Ascending aorta (tissue), 2 donors: ENCODE measurements around the gene GFOD2. TPM values are rescaled to one million over a fixed set of nuclear protein-coding genes. Genes with fewer than 3 reads are reported as not detected.

Experiments used
- DNase-seq, 2 donors: peaks; one replicate each; pipeline ENCODE4 v3.0.0-alpha.2; 2019; ENCODE audit warnings: low spot score in 2 of 2
- H3K27ac ChIP-seq, 2 donors: fragments of 200-600 bp; sonication (generic); one replicate each; pipeline ENCODE4 v1.5.1; 2016 to 2017; ENCODE audit warnings: mild to moderate bottlenecking in 1 of 2
- H3K27me3 ChIP-seq: fragments of 200-600 bp; sonication (generic); one replicate; pipeline ENCODE4 v1.5.1; 2017
- H3K36me3 ChIP-seq, 2 donors: fragments of 200-600 bp; sonication (generic); one replicate each; pipeline ENCODE4 v1.5.1; 2016
- H3K4me1 ChIP-seq, 2 donors: fragments of 200-600 bp; sonication (generic); one replicate each; pipeline ENCODE4 v1.5.1; 2016 to 2017; ENCODE audit warnings: mild to moderate bottlenecking in 1 of 2
- H3K4me3 ChIP-seq, 2 donors: fragments of 200-600 bp; sonication (generic); one replicate each; pipeline ENCODE4 v1.5.1; 2016 to 2017; ENCODE audit warnings: mild to moderate bottlenecking in 1 of 2
- H3K9me3 ChIP-seq, 2 donors: fragments of 200-600 bp; sonication (generic); one replicate each; pipeline ENCODE4 v1.5.1; 2016
- intact Hi-C: fragments of 100-400 bp; cut with DNase I; formaldehyde crosslinking; loops from one replicate; pipeline ENCODE4 v1.15.1; 2023
- total RNA-seq: library from RNA; depleted of rRNA; stranded (reverse); fragments of >200 nt; gene quantifications from one replicate; pipeline ENCODE4 v1.1.0, GENCODE V29; 2016
- TF ChIP-seq, protein P1 (sequence below), 3 experiments: fragments of 200-600 bp in 2 of 3; fragments of 450-650 bp in 1 of 3; sonication (generic) in 2 of 3; IDR thresholded peaks; one replicate each; pipeline ENCODE4 v1.5.1; 2016 to 2019; ENCODE audit warnings: antibody characterized with exemption in 3 of 3, mild to moderate bottlenecking in 1 of 3, moderate library complexity in 1 of 3

Gene GFOD2
- total RNA-seq, 1 donor from 2014 or later: 43.5 TPM

DNA sequence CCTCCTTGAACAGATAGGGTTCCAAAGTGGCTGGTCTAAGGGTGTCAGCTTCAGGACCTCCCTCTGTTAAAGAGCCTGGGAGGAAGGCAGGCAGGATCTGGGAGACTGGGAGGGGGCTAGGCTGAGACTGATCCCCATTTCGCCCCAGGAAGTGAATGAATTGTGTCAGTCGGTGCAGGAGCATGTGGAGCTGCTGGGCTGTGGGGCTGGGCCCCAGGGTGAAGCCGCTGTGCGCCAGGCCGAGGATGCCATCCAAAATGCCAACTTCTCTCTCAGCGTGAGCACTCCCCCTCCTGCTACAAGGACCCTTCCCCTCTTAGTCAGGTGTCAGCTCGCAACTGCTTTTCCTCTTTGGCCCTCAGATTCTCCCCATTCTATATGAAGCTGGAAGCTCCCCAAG lies 68.1 kb downstream of the GFOD2 start:
- TF ChIP-seq, protein P1, sequence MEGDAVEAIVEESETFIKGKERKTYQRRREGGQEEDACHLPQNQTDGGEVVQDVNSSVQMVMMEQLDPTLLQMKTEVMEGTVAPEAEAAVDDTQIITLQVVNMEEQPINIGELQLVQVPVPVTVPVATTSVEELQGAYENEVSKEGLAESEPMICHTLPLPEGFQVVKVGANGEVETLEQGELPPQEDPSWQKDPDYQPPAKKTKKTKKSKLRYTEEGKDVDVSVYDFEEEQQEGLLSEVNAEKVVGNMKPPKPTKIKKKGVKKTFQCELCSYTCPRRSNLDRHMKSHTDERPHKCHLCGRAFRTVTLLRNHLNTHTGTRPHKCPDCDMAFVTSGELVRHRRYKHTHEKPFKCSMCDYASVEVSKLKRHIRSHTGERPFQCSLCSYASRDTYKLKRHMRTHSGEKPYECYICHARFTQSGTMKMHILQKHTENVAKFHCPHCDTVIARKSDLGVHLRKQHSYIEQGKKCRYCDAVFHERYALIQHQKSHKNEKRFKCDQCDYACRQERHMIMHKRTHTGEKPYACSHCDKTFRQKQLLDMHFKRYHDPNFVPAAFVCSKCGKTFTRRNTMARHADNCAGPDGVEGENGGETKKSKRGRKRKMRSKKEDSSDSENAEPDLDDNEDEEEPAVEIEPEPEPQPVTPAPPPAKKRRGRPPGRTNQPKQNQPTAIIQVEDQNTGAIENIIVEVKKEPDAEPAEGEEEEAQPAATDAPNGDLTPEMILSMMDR (IDR thresholded peaks at IDR 0.05): no peak
- Histone ChIP-seq H3K4me1 (peaks cover 5 to 7% of the 10 kb centered on the region in 2 donors), H3K9me3 (no peaks in the 10 kb centered on the region), H3K27ac (no peak overlapping the region), H3K27me3 (peaks cover 30% of the 10 kb centered on the region), H3K4me3 (no peak overlapping the region), H3K36me3 (no peaks in the 10 kb centered on the region)
- DNase-seq: no peak
- intact Hi-C loops: no loop called here

DNA sequence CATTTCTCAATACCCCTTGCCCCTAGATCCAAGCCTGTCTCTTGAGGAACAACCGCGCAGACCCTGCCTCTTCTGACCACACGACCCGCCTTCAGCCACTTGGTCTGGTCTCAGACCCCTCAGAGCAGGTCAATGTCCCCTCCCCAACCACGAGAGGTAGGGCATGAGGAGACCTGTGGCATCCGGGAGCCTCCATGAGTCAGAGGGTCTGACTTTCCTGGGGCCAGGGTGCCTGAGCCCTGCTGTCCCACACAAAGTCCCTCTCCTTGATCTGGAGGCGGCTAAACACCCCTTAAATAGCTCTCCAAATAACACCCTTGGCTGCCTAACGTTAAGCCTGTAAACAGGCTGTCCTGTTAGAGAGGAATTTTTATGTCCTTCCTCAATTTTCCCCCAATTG lies 69.1 kb downstream of the GFOD2 start:
- TF ChIP-seq, protein P1 (IDR thresholded peaks at IDR 0.05): no peak
- Histone ChIP-seq H3K4me3 (no peak overlapping the region), H3K27me3 (peaks cover 40% of the 10 kb centered on the region), H3K36me3 (no peaks in the 10 kb centered on the region), H3K4me1 (peaks cover 5 to 8% of the 10 kb centered on the region in 2 donors), H3K27ac (no peak overlapping the region), H3K9me3 (no peaks in the 10 kb centered on the region)
- intact Hi-C loops: no loop called here
- DNase-seq: no peak

DNA sequence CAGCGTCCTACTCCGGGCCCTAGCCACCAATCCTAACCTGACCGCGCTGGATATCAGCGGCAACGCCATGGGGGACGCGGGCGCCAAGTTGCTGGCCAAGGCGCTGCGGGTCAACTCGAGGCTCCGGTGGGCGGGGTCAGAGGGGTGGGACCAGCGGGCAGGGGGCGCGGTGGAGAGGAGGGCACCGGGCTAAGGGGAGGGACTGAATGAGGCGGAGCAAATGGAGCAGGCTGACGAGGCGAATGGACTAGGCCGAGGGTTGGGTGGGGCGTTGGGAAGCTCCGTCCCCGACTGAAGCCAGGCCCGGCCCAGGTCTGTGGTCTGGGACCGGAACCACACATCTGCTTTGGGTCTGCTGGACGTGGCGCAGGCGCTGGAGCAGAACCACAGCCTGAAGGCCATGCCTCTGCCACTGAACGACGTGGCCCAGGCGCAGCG lies 69.6 kb downstream of the GFOD2 start:
- Histone ChIP-seq H3K4me1 (peaks cover 5 to 12% of the 10 kb centered on the region in 2 donors), H3K27me3 (peaks cover 45% of the 10 kb centered on the region), H3K9me3 (no peaks in the 10 kb centered on the region), H3K4me3 (no peak overlapping the region), H3K36me3 (no peaks in the 10 kb centered on the region), H3K27ac (no peak overlapping the region)
- TF ChIP-seq, protein P1 (IDR thresholded peaks at IDR 0.05): no peak
- intact Hi-C loops: no loop called here
- DNase-seq: no peak

DNA sequence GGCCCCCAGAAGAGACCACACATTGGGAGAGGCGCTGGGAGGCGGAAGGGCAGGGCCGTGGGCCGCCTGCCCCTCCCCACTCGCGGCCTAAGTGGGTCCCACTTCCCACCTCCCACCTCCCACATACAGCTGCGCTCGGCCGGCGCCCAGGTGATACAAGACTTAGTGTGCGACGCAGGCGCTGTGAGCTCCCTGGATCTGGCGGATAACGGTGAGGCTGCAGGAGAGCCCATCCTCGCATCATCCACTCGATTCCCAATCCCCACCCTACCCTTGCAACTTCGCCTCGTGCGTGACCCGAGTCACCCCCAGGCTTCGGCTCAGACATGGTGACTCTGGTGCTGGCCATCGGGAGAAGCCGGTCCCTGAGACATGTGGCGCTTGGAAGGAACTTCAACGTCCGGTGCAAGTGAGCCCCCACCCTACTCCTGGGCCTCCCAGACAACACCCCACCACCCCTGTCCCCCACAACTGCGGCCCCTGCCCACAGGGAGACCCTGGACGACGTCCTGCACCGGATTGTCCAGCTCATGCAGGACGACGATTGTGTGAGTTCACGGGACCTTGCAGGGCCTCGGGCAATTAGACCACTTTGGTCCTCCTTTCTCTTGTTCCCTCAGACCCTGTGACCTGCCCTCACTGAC lies 70.2 kb downstream of the GFOD2 start:
- H3K4me3 ChIP-seq: no peak overlapping the region
- no peaks in the 10 kb centered on the region for H3K9me3 ChIP-seq
- intact Hi-C loops: no loop called here
- H3K36me3 ChIP-seq: no peaks in the 10 kb centered on the region
- peaks cover 5 to 12% of the 10 kb centered on the region in 2 donors for H3K4me1 ChIP-seq
- DNase-seq: no peak
- peaks cover 42% of the 10 kb centered on the region for H3K27me3 ChIP-seq
- TF ChIP-seq, protein P1 (IDR thresholded peaks at IDR 0.05): no peak
- no peak overlapping the region for H3K27ac ChIP-seq

DNA sequence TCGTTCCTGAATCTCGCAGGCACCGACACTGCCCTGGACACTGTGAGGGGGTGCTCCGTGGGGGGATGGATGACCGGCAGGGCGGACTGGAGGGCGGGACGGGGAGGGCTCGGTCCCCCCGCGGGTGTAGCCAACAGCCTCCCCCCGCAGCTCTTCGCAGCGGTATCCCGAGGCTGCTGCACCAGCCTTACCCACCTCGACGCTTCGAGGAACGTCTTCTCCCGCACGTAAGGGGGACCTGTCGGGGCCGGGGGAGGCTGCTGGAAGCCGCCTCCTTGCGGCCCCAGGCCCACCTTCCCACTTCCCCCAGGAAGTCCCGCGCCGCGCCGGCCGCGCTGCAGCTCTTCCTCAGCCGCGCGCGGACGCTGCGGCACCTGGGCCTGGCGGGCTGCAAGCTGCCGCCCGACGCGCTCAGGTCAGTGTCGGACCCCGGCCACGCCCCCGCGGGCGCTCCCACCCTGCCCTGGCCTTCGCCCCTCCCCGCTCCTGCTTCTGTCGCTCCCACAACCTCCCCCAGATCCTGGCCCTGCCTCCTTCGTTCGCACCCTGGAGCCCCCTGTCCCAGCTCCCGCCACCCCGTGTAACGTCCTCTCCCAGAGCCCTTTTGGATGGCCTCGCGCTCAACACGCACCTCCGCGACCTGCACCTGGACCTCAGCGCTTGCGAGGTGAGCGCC lies 70.9 kb downstream of the GFOD2 start:
- Histone ChIP-seq H3K4me3 (no peak overlapping the region), H3K27me3 (peaks cover 42% of the 10 kb centered on the region), H3K9me3 (no peaks in the 10 kb centered on the region), H3K4me1 (peaks cover 1 to 6% of the 10 kb centered on the region in 2 donors), H3K27ac (no peak overlapping the region), H3K36me3 (no peaks in the 10 kb centered on the region)
- TF ChIP-seq, protein P1 (IDR thresholded peaks at IDR 0.05): no peak
- DNase-seq: no peak
- intact Hi-C loops: no loop called here
